ENCODE data around the gene SIPA1L3.
"Not testable (repeated sequence)": the region's sequence is repeated elsewhere in the genome, so short reads cannot be mapped to it uniquely, and the experiment has no call there.

The SIPA1L3 gene

DNA sequence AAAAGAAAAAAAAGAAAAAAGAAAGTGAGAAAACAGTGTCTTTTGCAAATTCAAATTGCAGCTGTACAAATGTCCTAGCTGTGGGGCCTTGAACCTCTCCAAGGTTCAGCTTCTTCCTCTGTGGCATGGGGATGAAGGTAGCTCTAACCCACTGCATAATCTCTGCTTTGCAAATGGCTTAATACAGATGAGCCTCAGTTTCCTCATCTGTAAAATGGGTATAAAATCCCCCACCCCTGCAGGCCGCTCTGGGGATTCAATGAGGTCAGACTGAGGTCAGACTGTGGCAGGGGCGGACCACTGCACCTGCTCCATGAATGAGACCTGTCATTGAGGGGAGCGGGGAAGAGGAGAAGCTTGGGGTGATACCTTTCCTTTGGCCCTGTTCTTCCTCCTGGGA, 311.2 kb downstream of the SIPA1L3 start:
- peaks cover 54 to 73% of the 10 kb centered on the region in 2 donors for H3K27me3 Mint-ChIP-seq
- peaks cover 15 to 21% of the 10 kb centered on the region in 2 donors for H3K4me1 Mint-ChIP-seq
- peaks cover 5 to 20% of the 10 kb centered on the region in 2 donors for H3K36me3 Mint-ChIP-seq
- peaks cover 0 to 2% of the 10 kb centered on the region in 2 donors for H3K9me3 Mint-ChIP-seq
- DNase-seq = no peak
- no peak overlapping the region for H3K27ac Mint-ChIP-seq
- no peak for ATAC-seq (replicated peaks)
- no peak overlapping the region for H3K4me3 Mint-ChIP-seq

DNA sequence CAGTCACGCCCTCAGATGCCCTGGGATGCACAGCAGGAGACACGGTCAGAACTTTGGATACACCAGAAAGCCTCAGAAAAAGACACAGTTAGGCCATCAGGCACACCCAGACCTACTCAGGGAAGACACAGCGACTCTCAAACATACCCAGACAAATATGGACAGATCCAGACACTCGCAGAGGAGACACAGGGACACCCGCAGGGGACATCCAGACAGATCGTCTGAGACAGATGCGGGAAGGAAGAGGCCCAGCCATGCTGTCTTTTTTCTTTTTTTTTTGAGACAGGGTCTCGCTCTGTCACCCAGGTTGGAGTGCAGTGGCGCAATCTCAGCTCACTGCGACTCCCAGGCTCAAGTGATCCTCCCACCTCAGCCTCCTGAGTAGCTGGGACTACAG, 312.2 kb downstream of the SIPA1L3 start:
- ATAC-seq (replicated peaks) (no peak), DNase-seq (no peak)
- Mint-ChIP-seq H3K36me3 (peaks cover 2 to 18% of the 10 kb centered on the region in 2 donors), H3K4me1 (peaks cover 14 to 21% of the 10 kb centered on the region in 2 donors), H3K4me3 (no peak overlapping the region), H3K27me3 (peaks cover 55 to 73% of the 10 kb centered on the region in 2 donors), H3K9me3 (no peaks in the 10 kb centered on the region), H3K27ac (no peak overlapping the region)

DNA sequence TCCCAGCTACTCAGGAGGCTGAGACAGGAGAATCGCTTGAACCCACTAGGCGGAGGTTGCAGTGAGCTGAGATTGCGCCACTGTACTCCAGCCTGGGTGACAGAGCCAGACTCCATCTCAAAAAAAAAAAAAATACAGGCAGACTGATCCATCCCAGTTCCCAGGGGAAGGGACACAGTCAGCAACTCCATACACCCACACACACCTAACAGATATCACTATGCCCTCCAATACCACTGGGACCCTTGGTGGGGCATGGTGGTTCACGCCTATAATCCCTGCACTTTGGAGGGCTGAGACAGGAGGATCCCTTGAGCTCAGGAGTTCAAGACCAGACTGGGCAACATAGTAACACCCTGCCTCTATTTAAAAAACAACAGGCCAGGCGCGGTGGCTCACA, 314.4 kb downstream of the SIPA1L3 start:
- Mint-ChIP-seq H3K27me3 (peaks cover 57 to 74% of the 10 kb centered on the region in 2 donors), H3K4me3 (no peak overlapping the region), H3K27ac (no peak overlapping the region)

DNA sequence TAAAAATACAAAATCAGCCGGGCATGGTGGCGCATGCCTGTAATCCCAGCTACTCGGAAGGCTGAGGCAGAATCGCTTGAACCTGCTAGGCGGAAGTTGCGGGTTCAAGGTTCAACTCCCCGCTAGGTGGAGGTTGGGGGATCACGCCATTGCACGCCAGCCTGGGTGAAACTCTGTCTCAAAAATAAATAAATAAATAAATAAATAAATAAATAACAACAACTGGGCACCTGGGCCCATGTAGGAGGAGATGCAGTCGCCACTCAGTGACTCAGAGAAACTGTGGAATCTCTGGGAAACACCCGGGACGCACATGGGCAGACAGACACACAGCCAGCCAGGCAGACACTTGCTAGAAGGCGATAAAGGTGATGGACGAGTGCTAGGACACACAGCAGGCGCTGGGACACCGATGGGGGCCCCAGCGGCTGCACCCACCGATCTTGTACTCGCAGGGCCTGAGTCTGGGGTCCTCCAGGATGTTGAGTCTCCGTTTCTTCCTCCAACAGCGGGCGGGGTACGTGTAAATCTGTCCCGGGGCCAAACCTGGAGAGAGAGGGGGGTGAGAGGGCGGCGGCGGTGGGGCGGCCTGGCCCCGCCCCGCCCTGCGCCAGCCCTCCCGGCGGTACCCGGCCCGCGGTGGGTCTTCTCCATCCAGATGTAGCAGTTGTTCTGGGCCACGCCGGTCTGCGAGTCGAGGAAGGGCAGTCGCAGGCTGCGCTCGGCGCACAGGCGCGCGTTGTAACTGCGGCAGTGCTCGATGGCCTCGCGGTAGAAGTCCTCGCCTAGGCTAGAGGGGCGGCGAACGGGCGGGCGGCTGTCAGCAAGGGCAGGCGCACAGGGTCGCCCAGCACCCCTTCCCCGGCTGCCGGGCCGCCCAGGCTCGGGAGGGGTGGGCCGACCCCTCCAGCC, 315.2 kb downstream of the SIPA1L3 start:
- no peak for ATAC-seq (replicated peaks)
- H3K27me3 Mint-ChIP-seq = peaks cover 64 to 81% of the 10 kb centered on the region in 2 donors

More for the DNA sequence above, 314.4 kb downstream of the SIPA1L3 start:
- ATAC-seq (replicated peaks) = no peak
- DNase-seq = no peak
- Mint-ChIP-seq H3K4me1 (peaks cover 17 to 25% of the 10 kb centered on the region in 2 donors), H3K36me3 (peaks cover 3 to 11% of the 10 kb centered on the region in 2 donors), H3K9me3 (no peaks in the 10 kb centered on the region)

DNA sequence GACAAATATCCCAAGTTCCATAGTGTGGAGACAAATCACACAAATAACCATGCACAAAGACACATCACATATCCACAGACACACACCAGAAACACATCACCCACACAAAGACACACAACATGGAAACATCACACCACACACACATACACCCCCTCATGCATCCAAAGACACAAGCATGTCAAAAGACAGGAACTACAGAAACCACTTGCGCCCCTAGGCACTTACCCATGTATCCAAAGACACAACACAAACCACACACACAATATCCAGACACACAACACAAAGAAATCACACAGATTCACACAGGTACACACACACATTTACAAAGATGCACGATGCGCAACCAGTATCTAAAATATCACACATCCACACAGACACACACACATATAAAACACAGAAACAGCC, 316.1 kb downstream of the SIPA1L3 start:
- H3K4me3 Mint-ChIP-seq = peak overlapping the region; percentile 82
- H3K36me3 Mint-ChIP-seq = peaks cover 3 to 11% of the 10 kb centered on the region in 2 donors
- DNase-seq (no peak), ATAC-seq (replicated peaks) (no peak)
- H3K9me3 Mint-ChIP-seq = no peaks in the 10 kb centered on the region
- H3K27ac Mint-ChIP-seq = no peak overlapping the region
- H3K27me3 Mint-ChIP-seq = peaks cover 69 to 83% of the 10 kb centered on the region in 2 donors
- peaks cover 27 to 42% of the 10 kb centered on the region in 2 donors for H3K4me1 Mint-ChIP-seq

More for the DNA sequence above, 315.2 kb downstream of the SIPA1L3 start:
- Mint-ChIP-seq H3K4me3 (no peak overlapping the region), H3K27ac (no peak overlapping the region), H3K9me3 (no peaks in the 10 kb centered on the region), H3K36me3 (peaks cover 3 to 11% of the 10 kb centered on the region in 2 donors), H3K4me1 (peaks cover 20 to 33% of the 10 kb centered on the region in 2 donors)
- no peak for DNase-seq

DNA sequence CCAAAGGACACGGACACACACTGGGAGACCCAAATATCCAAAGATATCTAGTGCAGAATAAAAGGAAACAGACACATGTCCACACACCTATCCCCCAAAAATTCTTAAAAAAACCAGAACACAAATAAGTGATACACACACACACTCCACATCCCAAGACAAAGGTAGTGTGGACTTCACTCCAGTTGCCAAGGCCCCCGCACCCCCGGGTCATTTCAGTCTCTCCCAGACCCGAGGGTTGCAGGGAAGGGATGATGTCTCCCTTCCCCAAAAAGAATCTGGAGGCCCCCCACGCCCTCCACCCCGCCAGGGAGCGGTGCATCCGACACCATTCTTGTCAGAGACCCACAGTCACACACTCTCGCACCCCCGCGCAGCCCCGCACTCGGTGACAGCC, 316.6 kb downstream of the SIPA1L3 start:
- ATAC-seq (replicated peaks) (no peak), DNase-seq (no peak)
- Mint-ChIP-seq H3K36me3 (peaks cover 1 to 8% of the 10 kb centered on the region in 2 donors), H3K9me3 (no peaks in the 10 kb centered on the region), H3K4me1 (peaks cover 27 to 44% of the 10 kb centered on the region in 2 donors), H3K27me3 (peaks cover 70 to 81% of the 10 kb centered on the region in 2 donors), H3K4me3 (peak overlapping the region; percentile 82), H3K27ac (peak overlapping the region; percentile 85)

DNA sequence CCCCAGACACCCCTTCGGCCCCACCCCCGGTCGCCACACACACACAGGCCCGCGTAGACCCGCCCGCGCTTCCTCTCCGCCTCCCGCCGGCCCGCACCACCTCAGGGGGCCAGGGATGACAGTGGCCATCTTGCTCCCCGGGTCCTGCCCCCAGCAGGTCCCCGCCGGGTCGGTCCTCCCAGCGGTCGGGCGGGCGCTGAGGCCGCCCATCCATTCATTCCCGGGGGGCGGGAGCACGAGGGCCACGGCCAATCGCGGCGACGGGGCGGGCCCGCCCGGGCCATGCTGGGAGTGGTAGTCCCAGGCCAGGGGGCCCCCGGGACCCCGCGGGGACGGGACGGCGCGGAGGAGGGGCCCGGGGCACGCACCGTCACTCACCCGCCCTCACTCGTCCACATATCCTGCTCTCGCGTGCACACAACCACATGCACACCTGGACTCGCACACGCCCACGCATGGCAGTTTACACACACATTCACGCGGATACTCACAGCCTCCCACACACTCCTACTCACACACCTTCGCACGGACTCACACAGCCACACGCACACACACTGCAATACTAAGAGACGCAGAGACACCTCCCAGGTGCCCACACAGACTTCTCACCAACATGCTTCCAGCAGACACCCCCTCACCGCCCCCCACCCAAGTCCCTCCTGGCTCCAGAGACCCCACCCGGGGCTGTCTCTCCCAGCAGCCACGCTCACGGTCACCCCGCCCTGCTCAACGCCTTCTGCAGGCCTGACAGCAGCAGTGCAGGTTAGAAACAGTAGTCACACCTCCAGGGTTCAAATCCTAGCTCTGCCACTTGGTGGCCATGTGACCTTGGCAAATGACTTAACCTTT, 317.2 kb downstream of the SIPA1L3 start, which contains the start of gene DPF1:
TSS of gene DPF1 (minus strand) at position 209 of the 849 bp plus-strand sequence. CDS start at position 129, 80 bp downstream.
- peak; percentile 88 to 92 for ATAC-seq (replicated peaks)
- H3K9me3 Mint-ChIP-seq = no peaks in the 10 kb centered on the region
- H3K36me3 Mint-ChIP-seq = peaks cover 1 to 7% of the 10 kb centered on the region in 2 donors
- peak within 1 kb of the TSS; percentile 85 for H3K27ac Mint-ChIP-seq
- peaks cover 68 to 80% of the 10 kb centered on the region in 2 donors for H3K27me3 Mint-ChIP-seq
- H3K4me1 Mint-ChIP-seq = peaks cover 31 to 49% of the 10 kb centered on the region in 2 donors
- DNase-seq = peak; percentile 77
- peak within 1 kb of the TSS; percentile 82 for H3K4me3 Mint-ChIP-seq

DNA sequence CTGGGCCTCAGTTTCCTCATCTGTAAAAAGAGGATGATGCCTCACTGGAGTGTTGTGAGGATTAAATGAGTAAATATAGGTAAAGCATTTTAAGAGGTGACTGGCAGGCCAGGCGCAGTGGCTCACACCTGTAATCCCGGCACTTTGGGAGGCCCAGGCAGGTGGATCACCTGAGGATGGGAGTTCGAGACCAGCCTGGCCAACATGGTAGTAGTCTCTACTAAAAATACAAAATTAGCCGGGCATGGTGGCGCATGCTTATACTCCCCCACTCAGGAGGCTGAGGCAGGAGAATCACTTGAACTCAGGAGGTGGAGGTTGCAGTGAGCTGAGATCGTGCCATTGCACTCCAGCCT, 317.8 kb downstream of the SIPA1L3 start:
- H3K27ac Mint-ChIP-seq = peak overlapping the region; percentile 1
- ATAC-seq (replicated peaks); H3K9me3 Mint-ChIP-seq; DNase-seq; H3K36me3 Mint-ChIP-seq; H3K4me3 Mint-ChIP-seq: not testable (repeated sequence)
- peaks cover 68 to 77% of the 10 kb centered on the region in 2 donors for H3K27me3 Mint-ChIP-seq
- peaks cover 31 to 49% of the 10 kb centered on the region in 2 donors for H3K4me1 Mint-ChIP-seq

DNA sequence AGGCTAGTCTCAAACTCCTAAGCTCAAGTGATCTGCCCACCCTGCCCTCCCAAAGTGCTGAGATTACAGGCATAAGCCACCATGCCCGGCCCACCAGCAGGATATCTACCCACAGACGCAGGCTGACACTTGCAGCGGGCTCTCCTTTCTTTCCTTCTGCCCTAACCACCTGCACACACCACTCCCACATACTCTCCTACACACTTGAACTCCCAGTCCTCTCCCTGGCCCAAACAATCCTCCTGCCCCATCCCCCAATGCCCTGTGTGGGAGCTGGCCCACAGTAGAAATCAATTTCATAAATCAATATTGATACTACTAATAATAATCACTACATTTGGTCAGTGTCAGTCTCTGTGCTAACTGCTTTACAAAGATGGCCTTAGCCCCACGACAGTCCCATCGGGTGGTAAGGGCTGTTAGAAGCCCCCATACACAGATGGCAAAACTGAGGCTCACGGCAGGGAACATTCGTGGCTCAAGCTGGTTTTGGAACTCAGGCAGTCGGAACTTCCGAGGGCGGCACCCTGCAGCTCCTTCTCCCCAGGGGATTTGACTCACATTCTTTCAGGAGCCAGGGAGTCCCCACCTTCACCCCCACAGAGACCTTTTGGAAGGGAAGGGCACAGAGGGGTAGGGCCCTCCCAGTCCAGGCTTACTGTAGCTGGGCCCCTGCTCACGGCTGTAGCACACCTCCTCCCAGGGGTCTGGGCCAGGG, 320.4 kb downstream of the SIPA1L3 start:
- H3K9me3 Mint-ChIP-seq = no peaks in the 10 kb centered on the region
- no peak for ATAC-seq (replicated peaks)

DNA sequence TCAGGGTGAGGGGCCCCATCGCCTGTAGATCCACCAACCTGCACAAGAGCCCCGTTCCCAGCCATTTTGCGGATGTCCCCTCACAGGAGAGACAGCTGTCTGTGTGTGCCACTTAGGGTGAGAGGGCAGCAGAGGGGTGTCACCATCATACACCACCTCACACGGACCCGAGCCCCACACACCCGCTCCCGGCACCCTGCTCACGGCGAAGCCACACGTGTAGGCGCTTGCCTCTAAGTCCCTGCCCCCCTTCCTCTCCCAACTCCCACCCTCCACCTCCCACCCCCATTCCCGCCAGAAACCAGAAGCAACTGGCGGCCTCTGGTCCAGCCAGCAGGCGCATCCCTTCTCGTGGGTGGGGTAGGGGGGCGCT, 321.0 kb downstream of the SIPA1L3 start:
- Mint-ChIP-seq H3K4me1 (peaks cover 28 to 44% of the 10 kb centered on the region in 2 donors), H3K36me3 (peaks cover 3 to 6% of the 10 kb centered on the region in 2 donors), H3K27me3 (peaks cover 69 to 80% of the 10 kb centered on the region in 2 donors), H3K27ac (no peak overlapping the region), H3K9me3 (no peaks in the 10 kb centered on the region), H3K4me3 (peak overlapping the region; percentile 22 to 55)
- ATAC-seq (replicated peaks) = no peak
- DNase-seq = no peak

More for the DNA sequence above, 320.4 kb downstream of the SIPA1L3 start:
- peaks cover 31 to 49% of the 10 kb centered on the region in 2 donors for H3K4me1 Mint-ChIP-seq
- H3K4me3 Mint-ChIP-seq = peak overlapping the region; percentile 22 to 55
- peaks cover 69 to 83% of the 10 kb centered on the region in 2 donors for H3K27me3 Mint-ChIP-seq
- peaks cover 3 to 7% of the 10 kb centered on the region in 2 donors for H3K36me3 Mint-ChIP-seq
- no peak for DNase-seq
- H3K27ac Mint-ChIP-seq = no peak overlapping the region

DNA sequence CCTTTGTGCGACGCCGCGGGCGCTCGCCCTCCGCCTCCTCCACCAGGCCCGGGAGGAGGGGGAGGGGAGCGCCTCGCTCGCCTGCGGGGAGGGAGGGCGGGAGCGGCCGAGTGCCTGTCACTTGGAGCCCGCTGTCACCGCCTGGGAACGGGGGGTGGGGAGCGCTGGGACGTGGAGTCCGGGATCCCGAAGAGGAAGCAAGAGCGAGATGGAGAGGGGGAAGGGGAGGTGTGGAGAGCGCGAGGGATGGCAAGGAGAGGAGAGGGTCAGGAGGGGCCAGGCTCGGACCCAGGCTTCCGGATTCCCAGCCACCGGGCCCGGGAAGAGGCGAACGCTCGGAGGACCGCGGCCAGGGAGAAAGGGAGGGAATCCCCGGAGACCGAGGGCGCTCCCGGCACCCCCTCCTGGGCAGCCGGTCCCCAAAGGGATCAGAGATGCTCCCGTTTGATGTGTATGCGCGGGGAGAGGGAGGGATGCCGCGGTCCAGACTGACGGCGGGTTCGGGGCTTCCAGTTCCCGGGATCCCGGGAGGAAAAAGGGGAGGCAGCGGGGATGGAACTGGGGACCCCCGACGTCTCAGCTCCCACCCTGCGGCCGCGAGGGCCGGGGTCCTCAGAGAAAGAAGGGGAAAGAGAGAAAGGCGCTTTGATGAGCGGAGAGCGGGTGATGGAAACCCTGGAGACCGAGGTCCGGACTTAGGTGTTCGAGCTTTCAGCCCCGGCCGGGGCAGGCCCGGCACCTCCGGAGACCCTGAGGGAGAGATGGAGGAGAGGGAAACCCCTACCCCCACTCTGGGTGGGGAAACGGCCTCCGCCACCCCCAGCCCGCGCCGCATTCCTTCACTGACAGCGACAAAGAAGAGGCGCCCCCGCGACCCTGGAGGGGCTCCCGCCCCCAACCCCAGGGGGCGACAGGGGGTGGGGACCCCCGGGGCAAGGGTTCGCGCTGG, 321.8 kb downstream of the SIPA1L3 start:
- Mint-ChIP-seq H3K27ac (peak overlapping the region; percentile 37), H3K4me3 (peak overlapping the region; percentile 69 to 80), H3K27me3 (peaks cover 68 to 75% of the 10 kb centered on the region in 2 donors), H3K36me3 (peaks cover 0 to 3% of the 10 kb centered on the region in 2 donors), H3K9me3 (no peaks in the 10 kb centered on the region), H3K4me1 (peaks cover 23 to 40% of the 10 kb centered on the region in 2 donors)
- ATAC-seq (replicated peaks) (no peak), DNase-seq (no peak)

DNA sequence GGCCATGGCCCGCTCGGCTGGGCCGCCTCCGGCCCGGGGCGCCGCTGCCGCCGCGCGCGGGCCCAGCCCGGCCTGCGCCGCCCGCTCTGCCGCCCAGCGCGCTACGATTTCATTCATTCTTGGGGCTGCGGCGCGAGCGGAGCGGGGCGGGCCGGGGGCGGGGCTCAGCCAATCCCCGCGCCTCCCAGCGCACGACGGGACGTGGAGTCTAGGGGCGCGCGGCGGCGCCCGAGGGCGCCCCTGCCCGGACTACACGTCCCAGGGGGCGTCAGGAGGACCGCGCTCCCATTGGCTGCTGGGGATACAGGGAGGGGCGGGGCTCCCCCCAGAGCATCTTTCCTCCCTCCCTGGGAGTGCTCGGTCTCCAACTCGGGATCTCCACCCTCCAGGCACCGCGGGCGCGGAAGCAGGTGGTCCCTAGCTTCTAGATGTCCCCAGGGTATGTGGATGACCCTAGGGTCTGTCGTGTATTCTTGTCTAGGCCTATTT, 322.6 kb downstream of the SIPA1L3 start:
- peak; percentile 77 to 85 for ATAC-seq (replicated peaks)
- no peak overlapping the region for H3K27ac Mint-ChIP-seq
- peak; percentile 57 for DNase-seq
- H3K4me3 Mint-ChIP-seq = peak overlapping the region; percentile 20 to 51
- peaks cover 66 to 75% of the 10 kb centered on the region in 2 donors for H3K27me3 Mint-ChIP-seq
- H3K9me3 Mint-ChIP-seq = no peaks in the 10 kb centered on the region
- H3K36me3 Mint-ChIP-seq = peaks cover 0 to 3% of the 10 kb centered on the region in 2 donors
- H3K4me1 Mint-ChIP-seq = peaks cover 20 to 38% of the 10 kb centered on the region in 2 donors

Measured in stimulated activated naive B cell treated with anti-CD40 and anti-IgM and Interleukin-4, amounts not matched to agents 10 μg/mL and 1 μg/mL and 100 μg/mL, for 72 hours (primary cell).